ENCODE data around the gene COQ2. TPM values are rescaled to one million over a fixed set of nuclear protein-coding genes. Genes with fewer than 3 reads are reported as not detected.
A peak's percentile ranks its signal among the peaks of the same experiment; 100 is the strongest.

COQ2 gene
- total RNA-seq, 2 experiments from 2014 or later = 12.1 to 14.4 TPM

GRCh38 chr4:83240379-83240875, 44.2 kb downstream of the COQ2 start:
- no peaks in the 10 kb centered on the region for H3K36me3 ChIP-seq (ENCODE audit: insufficient read depth, low read length)
- intact Hi-C loops (cut with micrococcal nuclease; ENCODE audit: unreplicated experiment) = loop anchor here (1.0 kb wide), 1 partner anchor 18 kb away; no protein-coding TSS in a partner anchor
- CTCF ChIA-PET (ENCODE audit: unreplicated experiment) = interaction anchor here (1.5 kb wide), 1 partner anchor 128 kb away, joined by 4 read pairs; no protein-coding TSS in a partner anchor
- peak; percentile 91 for DNase-seq (ENCODE audit: low spot score)
- peak overlapping the region; percentile 53 for H3K4me3 ChIP-seq (ENCODE audit: low read depth, low read length, poor library complexity, severe bottlenecking)
- TF ChIP-seq EZH2phosphoT487 (IDR thresholded peaks at IDR 0.05; ENCODE audit: borderline replicate concordance, low read depth, low read length) (no peak), CTCF (conservative IDR thresholded peaks at IDR 0.05; ENCODE audit: low read length) (no peak)
- POLR2A ChIA-PET = interaction anchor here (0.7 to 1.4 kb wide), 4 partner anchors 19 to 41 kb away, joined by 3 to 6 read pairs (median 4); no protein-coding TSS in a partner anchor
- peak overlapping the region; percentile 72 for H3K4me2 ChIP-seq (ENCODE audit: low read length)
- H3K4me1 ChIP-seq (ENCODE audit: insufficient read depth, low read length, poor library complexity, severe bottlenecking) = peaks cover 68% of the 10 kb centered on the region
- no peaks in the 10 kb centered on the region for H3K9me2 ChIP-seq (ENCODE audit: insufficient read depth, low read length)
- H3K27ac ChIP-seq (ENCODE audit: low read depth, low read length, poor library complexity, severe bottlenecking) = peak overlapping the region; percentile 90
- no TSS peak for BruUV-seq (replicated peaks)
- H2AFZ ChIP-seq (ENCODE audit: low read length) = peak overlapping the region; percentile 31; the same call in 1 of the 2 replicates
- H4K20me1 ChIP-seq (ENCODE audit: insufficient read depth, low read length) = no peaks in the 10 kb centered on the region
- H3K79me2 ChIP-seq (ENCODE audit: insufficient read depth, low read depth, low read length) = no peaks in the 10 kb centered on the region
- H3K9me3 ChIP-seq (ENCODE audit: low read length) = no peaks in the 10 kb centered on the region

GRCh38 chr4:83238393-83239248, 46.0 kb downstream of the COQ2 start:
- Histone ChIP-seq H3K4me3 (ENCODE audit: low read depth, low read length, poor library complexity, severe bottlenecking) (no peak overlapping the region), H3K79me2 (ENCODE audit: insufficient read depth, low read depth, low read length) (no peaks in the 10 kb centered on the region), H3K9me2 (ENCODE audit: insufficient read depth, low read length) (no peaks in the 10 kb centered on the region), H3K4me2 (ENCODE audit: low read length) (peak overlapping the region; percentile 3; the same call in 1 of the 2 replicates), H3K4me1 (ENCODE audit: insufficient read depth, low read length, poor library complexity, severe bottlenecking) (peaks cover 77% of the 10 kb centered on the region), H3K36me3 (ENCODE audit: insufficient read depth, low read length) (no peaks in the 10 kb centered on the region), H3K27ac (ENCODE audit: low read depth, low read length, poor library complexity, severe bottlenecking) (no peak overlapping the region), H3K9me3 (ENCODE audit: low read length) (no peaks in the 10 kb centered on the region), H4K20me1 (ENCODE audit: insufficient read depth, low read length) (no peaks in the 10 kb centered on the region), H2AFZ (ENCODE audit: low read length) (no peak overlapping the region)
- DNase-seq (ENCODE audit: low spot score) = no peak
- intact Hi-C loops (cut with micrococcal nuclease; ENCODE audit: unreplicated experiment) = no loop called here
- no peak for TF ChIP-seq EZH2phosphoT487 (IDR thresholded peaks at IDR 0.05; ENCODE audit: borderline replicate concordance, low read depth, low read length)
- TF ChIP-seq CTCF (conservative IDR thresholded peaks at IDR 0.05; ENCODE audit: low read length) = no peak
- CTCF ChIA-PET (ENCODE audit: unreplicated experiment) = interaction anchor here (1.2 to 1.4 kb wide), 2 partner anchors 9 to 20 kb away, joined by 4 read pairs; no protein-coding TSS in a partner anchor
- no TSS peak for BruUV-seq (replicated peaks)
- POLR2A ChIA-PET = interaction anchor here (0.6 to 3.6 kb wide), 7 partner anchors 13 to 163 kb away, joined by 3 to 18 read pairs (median 4); partner anchors contain the start of gene PLAC8
